GM12892 (cell line): ENCODE results near the gene ZNF594.
"Not testable (repeated sequence)": the region's sequence is repeated elsewhere in the genome, so short reads cannot be mapped to it uniquely, and the experiment has no call there.

Source experiments
- POLR2A ChIP-seq: IDR thresholded peaks from 2 replicates; pipeline ENCODE4 v1.6.1; 2011; ENCODE audit warnings: low read depth, low read length, control low read depth
- POLR2AphosphoS5 ChIP-seq: IDR thresholded peaks from 2 replicates; pipeline ENCODE4 v1.6.1; 2011; ENCODE audit warnings: low read depth, low read length, control low read depth
- TAF1 ChIP-seq: IDR thresholded peaks from 2 replicates; pipeline ENCODE4 v1.6.1; 2011; ENCODE audit warnings: low read depth, mild to moderate bottlenecking, control low read depth, low read length, borderline replicate concordance

- TF ChIP-seq POLR2A, POLR2AphosphoS5, TAF1: not testable (repeated sequence)
Measured at GRCh38 chr17:5146122-5146521, 45.5 kb downstream of the ZNF594 start.
